Measurements from ENCODE around the gene SP1. TPM values are rescaled to one million over a fixed set of nuclear protein-coding genes. Genes with fewer than 3 reads are reported as not detected.
"Not testable (repeated sequence)": the region's sequence is repeated elsewhere in the genome, so short reads cannot be mapped to it uniquely, and the experiment has no call there.

SP1 gene
- total RNA-seq, 1 donor from 2014 or later: 57.3 TPM

DNA sequence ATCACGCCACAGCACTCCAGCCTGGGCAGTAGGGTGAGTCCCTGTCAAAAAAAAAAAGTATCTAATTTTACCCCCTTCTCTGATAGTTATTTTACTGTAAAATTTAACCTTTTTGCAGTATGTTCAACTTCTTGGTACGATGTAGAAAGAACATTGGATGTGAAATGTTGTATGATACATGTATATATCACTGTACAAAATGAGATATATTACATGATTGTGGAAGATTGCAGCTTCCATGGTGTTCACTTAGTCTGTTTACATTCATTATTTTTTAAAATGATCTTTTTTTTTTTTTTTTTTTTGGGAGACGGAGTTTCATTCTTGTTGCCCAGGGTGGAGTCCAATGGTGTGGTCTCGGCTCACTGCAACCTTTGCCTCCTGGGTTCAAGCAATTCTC, 9.0 kb downstream of the SP1 start:
- Histone ChIP-seq H3K4me3 (ENCODE audit: low read depth, low read length) (no peak overlapping the region), H3K36me3 (ENCODE audit: control insufficient read depth, insufficient read depth, low read length) (no peaks in the 10 kb centered on the region), H3K27me3 (ENCODE audit: control insufficient read depth, insufficient read depth, low read length) (no peaks in the 10 kb centered on the region)
- TF ChIP-seq, protein P1, sequence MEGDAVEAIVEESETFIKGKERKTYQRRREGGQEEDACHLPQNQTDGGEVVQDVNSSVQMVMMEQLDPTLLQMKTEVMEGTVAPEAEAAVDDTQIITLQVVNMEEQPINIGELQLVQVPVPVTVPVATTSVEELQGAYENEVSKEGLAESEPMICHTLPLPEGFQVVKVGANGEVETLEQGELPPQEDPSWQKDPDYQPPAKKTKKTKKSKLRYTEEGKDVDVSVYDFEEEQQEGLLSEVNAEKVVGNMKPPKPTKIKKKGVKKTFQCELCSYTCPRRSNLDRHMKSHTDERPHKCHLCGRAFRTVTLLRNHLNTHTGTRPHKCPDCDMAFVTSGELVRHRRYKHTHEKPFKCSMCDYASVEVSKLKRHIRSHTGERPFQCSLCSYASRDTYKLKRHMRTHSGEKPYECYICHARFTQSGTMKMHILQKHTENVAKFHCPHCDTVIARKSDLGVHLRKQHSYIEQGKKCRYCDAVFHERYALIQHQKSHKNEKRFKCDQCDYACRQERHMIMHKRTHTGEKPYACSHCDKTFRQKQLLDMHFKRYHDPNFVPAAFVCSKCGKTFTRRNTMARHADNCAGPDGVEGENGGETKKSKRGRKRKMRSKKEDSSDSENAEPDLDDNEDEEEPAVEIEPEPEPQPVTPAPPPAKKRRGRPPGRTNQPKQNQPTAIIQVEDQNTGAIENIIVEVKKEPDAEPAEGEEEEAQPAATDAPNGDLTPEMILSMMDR (IDR thresholded peaks at IDR 0.05; ENCODE audit: insufficient read depth, low read length, poor library complexity, severe bottlenecking): no peak
- DNase-seq (ENCODE audit: low read depth): no peak

GRCh38 chr12:53389702-53390101, 9.7 kb downstream of the SP1 start:
- Histone ChIP-seq H3K36me3 (ENCODE audit: control insufficient read depth, insufficient read depth, low read length) (no peaks in the 10 kb centered on the region), H3K27me3 (ENCODE audit: control insufficient read depth, insufficient read depth, low read length) (no peaks in the 10 kb centered on the region), H3K4me3 (ENCODE audit: low read depth, low read length) (no peak overlapping the region)
- TF ChIP-seq, protein P1 (IDR thresholded peaks at IDR 0.05; ENCODE audit: insufficient read depth, low read length, poor library complexity, severe bottlenecking): no peak
- DNase-seq (ENCODE audit: low read depth): no peak

DNA sequence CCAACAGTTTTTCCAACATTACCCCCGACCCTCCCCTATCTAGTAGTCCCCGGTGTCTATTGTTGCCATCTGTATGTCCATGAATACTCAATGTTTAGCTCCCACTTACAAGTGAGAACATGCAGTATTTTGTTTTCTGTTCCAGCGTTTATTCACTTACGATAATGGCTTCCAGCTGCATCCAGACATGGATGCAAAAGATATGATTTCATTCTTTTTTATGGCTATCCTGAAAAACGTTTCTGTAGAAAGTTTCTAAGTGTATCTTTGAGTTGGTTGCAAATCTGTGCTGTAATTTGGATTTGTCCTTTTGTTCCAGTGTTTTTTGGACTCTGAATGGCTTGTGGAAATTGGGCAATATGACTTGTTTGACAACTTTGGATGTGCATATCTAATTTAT, 11.7 kb downstream of the SP1 start:
- no peak for DNase-seq (ENCODE audit: low read depth)
- TF ChIP-seq, protein P1 (IDR thresholded peaks at IDR 0.05; ENCODE audit: insufficient read depth, low read length, poor library complexity, severe bottlenecking): no peak
- no peaks in the 10 kb centered on the region for H3K27me3 ChIP-seq (ENCODE audit: control insufficient read depth, insufficient read depth, low read length)
- no peak overlapping the region for H3K4me3 ChIP-seq (ENCODE audit: low read depth, low read length)
- no peaks in the 10 kb centered on the region for H3K36me3 ChIP-seq (ENCODE audit: control insufficient read depth, insufficient read depth, low read length)

GRCh38 chr12:53399896-53400295, 19.9 kb downstream of the SP1 start:
- no peak for DNase-seq (ENCODE audit: low read depth)
- TF ChIP-seq, protein P1 (IDR thresholded peaks at IDR 0.05; ENCODE audit: insufficient read depth, low read length, poor library complexity, severe bottlenecking): no peak
- no peaks in the 10 kb centered on the region for H3K27me3 ChIP-seq (ENCODE audit: control insufficient read depth, insufficient read depth, low read length)

DNA sequence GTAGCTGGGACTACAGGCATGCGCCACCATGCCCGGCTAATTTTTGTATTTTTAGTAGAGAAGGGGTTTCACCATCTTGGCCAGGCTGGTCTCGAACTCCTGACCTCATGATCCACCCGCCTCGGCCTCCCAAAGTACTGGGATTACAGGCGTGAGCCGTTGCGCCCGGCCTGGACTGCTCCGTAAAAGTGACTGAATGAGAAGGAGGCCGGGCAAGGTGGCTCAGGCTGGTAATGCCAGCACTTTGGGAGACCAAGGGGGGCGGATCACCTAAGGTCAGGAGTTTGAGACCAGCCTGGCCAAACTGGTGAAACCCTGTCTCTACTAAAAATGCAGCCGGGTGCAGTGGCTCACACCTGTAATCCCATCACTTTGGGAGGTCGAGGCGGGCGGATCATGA, 22.4 kb downstream of the SP1 start:
- H3K4me3 ChIP-seq (ENCODE audit: low read depth, low read length); H3K27me3 ChIP-seq (ENCODE audit: control insufficient read depth, insufficient read depth, low read length); H3K36me3 ChIP-seq (ENCODE audit: control insufficient read depth, insufficient read depth, low read length); DNase-seq (ENCODE audit: low read depth): not testable (repeated sequence)

More at GRCh38 chr12:53399896-53400295, 19.9 kb downstream of the SP1 start:
- no peaks in the 10 kb centered on the region for H3K36me3 ChIP-seq (ENCODE audit: control insufficient read depth, insufficient read depth, low read length)
- H3K4me3 ChIP-seq (ENCODE audit: low read depth, low read length): no peak overlapping the region

- no peak for DNase-seq (ENCODE audit: low read depth)
- Histone ChIP-seq H3K27me3 (ENCODE audit: control insufficient read depth, insufficient read depth, low read length) (no peaks in the 10 kb centered on the region), H3K36me3 (ENCODE audit: control insufficient read depth, insufficient read depth, low read length) (no peaks in the 10 kb centered on the region), H3K4me3 (ENCODE audit: low read depth, low read length) (no peak overlapping the region)
- TF ChIP-seq, protein P1 (IDR thresholded peaks at IDR 0.05; ENCODE audit: insufficient read depth, low read length, poor library complexity, severe bottlenecking): no peak
Observed at GRCh38 chr12:53402871-53403270, 22.9 kb downstream of the SP1 start.
